HG03045 (cell line): Measurements from ENCODE around the gene SELENOO.
A peak's percentile ranks its signal among the peaks of the same experiment; 100 is the strongest.

ENCODE experiments used
- ATAC-seq: cut with Tn5 transposase; IDR thresholded peaks from one replicate; pipeline ENCODE4 v1.9.1; 2021; ENCODE audit warnings: mild to moderate bottlenecking, moderate library complexity; ENCODE audit not compliant: unreplicated experiment

The SELENOO gene

DNA sequence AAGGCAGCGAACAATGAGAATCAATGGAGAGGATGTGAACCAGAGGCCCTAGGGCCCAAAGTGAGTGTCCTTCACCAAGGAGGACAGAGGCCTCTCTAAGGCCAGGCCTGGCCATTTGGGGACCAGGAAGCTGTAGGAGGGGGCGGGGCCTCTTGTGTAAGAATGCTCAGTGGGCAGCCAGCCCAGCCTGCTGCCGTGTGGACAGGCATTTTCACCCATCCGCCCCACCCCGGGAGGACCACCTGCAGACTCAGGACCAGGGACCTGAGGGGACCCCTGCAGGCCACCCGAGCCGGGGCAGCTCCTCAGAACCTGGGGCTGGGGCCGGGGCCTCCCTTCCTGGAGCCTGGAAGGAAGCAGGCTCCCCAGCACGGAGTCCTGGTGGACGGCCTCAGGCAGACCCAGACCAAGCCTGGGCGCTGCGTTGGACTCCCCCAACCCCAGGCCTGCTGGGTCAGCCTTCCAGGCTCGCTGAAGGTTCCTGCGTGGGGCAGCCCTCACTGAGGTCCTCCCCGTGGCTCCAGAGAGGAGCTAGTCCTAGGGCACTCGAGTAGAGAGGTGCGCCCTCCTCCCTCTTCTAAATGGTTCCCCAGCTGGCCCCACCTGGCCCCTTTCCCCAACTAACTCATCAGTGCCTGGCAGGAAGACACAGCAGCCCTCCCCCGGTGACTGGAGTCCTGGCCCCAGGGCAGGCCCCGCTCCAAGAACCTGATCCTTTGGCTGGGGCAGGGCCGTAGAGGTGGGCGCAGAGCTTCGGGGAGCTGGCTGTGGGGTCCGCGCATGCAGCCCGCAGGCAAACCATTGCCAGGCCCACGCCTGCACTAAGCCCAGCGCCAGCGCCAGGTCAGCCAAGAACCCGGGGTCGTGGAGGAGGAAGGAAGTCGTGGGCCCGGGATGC, 16.6 kb upstream of the SELENOO start:
- ATAC-seq = no peak

DNA sequence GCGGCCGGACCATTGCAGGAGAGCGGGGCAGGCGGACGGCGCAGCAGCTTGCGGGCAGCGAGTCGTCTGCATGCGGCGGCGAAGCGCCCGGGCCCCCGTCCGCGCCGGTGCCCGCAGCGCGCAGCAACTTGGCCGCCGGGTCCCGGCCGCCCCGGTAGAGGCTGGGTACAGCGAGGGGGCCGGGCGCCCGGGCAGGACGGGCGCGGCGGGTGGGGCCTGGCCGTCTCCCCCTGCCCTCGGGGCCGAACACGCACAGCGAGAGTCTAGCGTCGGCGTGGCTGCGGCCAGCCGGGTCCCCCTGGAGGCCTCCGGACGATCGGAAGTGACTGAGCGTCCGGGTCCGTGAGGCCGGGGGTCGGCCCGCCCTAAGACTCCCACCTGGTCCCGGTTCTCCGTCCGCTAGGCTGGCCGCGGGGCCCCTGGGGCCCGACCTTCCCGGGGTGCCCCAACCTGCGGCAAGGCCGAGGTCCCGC, 15.9 kb upstream of the SELENOO start:
- no peak for ATAC-seq

DNA sequence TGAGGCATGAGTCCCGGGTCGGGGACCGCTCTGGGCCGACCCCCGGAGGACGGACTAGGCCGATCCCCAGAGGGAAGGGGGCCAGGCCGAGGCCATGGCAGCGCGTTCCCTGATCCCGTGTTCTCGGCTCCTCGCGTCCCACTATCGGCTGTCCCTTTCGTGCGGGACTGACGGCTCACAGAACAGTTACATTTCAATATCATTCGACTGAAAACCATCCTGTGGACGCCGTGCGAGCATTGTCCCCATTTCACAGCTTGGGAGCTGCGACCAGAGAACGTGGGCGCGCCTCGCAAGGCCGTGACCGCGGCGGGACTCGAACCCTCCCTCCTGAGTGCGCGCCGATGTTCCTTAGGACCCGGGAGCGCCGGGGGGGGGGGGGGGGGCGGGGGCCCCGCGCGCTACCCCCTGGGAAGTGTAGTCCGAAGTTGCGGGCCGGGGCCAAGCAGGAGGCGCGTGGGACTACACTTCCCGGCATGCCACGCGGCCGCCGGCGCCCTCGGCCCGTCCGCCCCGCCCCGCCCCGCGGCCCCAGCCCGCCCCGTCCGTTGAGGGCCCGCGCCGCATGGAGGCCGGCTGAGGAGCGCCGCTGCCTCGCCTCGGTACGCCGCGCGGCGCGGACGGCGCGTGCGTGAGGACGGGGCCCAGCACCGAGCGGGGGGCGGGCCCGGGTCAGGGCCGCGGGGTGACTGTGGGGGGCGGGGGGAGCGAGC, 15.3 kb upstream of the SELENOO start, which contains the start of gene TRABD:
Gene TRABD (plus strand): TSS at position 539 of the 713 bp plus-strand sequence. CDS start 7,148 bp downstream, outside the sequence.
- ATAC-seq = peak; percentile 40

DNA sequence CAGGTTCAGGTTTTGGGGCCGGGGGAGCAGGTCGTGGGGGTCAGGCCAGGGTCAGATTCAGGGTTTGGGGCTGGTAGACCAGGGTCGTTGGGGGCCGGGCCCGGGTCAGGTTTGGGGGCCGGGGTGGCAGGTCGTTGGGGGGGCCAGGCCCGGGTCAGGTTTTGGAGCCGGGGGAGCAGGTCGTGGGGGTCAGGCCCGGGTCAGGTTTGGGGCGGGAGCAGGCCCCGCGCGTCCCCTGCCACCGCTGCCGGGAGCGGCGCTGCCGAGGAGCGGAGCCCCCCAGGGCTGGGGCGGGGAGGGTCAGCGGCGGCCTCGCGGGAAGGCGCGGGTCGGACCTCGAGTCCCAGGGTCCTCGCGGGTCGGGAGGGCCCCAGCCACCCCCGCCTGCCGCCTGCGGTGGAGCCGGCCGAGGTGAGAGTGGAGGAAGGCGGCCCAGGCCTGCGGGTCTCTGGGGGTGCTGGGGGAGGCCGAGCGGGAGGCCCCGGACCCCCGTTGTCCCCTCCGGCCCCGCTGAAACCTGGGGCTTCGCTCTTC, 14.6 kb upstream of the SELENOO start:
- no peak for ATAC-seq

DNA sequence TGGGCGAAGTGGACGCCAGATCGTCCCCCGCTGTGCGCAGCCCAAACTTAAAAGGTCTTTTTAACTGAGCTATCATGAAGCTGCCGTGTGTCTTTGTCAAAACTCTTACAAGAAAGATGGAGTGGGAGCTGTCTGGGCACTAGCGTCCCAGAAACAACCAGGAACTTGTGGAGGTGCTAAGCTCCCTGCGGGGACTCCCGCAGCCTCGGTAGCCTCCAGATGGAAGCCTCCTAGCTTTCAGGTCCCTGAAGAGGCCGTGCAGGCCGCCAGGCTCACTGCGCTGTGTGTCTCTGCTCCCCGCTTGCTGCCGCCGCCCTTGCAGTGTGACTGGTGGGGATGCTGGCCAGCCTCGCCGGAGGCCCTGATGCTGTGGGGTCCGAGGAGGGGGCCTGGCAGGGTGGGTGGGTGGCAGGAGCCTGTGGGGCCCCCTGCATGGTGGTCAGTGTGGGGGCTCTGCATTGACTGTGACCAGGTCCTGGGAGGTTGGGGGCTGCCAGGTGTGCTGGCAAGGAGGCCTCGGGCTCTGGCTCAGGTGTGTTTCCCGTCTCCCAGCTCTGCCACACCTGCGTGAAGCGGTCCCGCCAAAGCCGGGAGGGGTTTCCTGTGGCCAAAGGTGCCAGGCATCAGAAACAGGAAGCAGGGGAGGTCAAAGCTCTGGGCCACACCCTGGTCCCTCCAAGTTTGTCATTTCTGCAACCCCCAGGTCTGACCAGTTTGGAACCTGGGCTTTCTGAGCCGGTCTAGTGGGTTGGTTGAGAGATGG, 13.9 kb upstream of the SELENOO start:
- ATAC-seq = no peak

DNA sequence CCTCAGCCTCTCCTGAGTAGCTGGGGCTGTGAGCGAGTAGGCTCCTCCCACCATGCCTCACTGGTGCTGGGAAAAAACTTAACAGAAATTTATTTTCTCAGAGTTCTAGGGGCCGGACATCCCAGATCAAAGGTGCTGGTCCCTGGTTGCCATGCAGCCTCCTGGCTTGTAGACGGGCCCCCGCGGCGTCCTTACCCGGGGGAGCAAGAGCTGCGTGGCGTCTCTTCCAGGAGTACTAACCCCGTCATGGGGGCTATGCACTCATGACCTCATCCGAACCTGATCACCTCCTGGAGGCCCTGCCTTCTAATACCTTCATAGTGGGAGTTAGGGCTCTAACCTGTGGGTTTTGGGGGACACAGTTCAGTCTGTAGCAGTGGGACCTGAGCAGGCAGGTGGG, 12.5 kb upstream of the SELENOO start:
- no peak for ATAC-seq

DNA sequence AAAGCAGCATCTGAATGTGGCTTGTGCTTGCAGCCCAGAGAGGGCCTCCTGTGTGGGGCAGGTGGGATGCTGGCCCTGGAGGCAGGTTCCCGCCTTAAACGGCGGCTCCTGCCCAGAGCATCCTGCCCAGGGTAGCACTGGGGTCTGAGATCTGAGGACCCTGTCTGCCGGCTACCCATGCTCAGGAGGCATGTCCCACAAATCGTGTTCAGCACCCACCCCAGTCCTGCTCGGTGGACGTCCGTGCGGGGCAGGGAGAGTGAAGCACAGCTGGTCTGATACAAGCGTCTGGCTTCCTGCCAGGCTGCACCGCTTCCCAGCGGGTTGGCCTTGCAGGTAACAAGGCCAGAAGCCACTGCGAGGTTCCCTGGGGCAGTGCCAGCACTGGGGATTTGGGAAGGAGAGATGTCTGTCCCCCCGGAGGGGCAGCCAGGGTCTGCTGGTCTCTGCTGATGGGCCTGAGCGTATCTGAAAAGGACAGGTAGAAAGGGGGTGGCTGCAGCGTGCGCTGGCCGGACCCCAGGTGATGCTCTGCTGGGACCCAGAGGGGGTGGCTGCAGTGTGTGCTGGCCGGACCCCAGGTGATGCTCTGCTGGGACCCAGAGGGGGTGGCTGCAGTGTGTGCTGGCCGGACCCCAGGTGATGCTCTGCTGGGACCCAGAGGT, 11.5 kb upstream of the SELENOO start:
- ATAC-seq = no peak

DNA sequence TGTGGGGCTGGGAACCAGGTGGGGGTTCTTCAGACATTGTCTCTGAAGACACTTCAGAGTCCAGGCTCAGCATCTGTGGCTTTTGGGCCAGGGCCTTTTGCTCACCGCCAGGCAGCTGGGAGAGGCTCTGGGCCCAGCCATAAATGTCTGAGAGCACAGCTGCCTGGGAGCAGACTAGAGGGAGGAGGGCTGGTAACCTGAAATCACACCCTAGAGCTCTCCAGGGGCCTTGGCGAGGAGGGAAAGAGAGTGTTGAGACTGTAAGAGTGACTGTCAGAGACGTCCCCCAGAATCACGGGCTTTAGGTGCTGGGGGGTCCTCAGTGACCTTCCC, 11.0 kb upstream of the SELENOO start:
- ATAC-seq = no peak

DNA sequence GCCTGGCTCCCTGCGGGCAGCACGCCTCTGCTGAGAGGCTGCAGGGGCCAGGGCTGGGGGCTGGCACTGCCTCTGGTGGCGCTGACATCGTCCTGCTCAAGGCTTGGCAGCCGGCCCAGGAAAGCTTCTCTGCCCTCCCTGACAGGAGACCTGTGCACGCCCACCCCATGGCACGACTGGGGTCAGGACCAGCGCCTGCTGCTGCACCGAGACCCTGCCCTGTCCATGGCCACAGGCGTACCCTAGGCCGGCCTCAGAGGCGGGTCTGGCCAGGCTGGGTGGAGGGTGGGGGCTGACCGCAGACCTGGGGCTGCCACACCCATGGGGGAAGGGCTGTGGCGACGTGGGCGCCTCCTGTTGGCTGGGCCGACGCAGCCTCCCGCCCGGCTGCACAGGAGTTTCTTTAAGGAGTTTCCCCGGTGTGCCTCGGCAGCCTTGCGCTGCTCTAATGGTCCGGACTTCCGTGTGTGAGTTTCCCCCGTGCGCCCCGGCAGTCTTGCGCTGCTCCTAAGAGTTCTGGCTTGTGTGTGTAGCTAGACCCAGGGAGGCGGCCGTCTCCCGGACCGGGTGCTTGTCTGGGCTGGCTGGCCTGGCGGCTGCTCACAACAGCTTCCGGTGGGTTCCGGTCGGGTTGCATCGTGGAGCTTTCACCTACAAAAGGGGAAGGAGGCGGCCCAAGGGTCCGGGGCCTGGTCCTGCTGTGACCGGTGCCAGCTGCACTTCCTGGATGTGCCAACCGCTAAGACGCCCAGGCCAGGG, 10.4 kb upstream of the SELENOO start:
- ATAC-seq = peak; percentile 44

DNA sequence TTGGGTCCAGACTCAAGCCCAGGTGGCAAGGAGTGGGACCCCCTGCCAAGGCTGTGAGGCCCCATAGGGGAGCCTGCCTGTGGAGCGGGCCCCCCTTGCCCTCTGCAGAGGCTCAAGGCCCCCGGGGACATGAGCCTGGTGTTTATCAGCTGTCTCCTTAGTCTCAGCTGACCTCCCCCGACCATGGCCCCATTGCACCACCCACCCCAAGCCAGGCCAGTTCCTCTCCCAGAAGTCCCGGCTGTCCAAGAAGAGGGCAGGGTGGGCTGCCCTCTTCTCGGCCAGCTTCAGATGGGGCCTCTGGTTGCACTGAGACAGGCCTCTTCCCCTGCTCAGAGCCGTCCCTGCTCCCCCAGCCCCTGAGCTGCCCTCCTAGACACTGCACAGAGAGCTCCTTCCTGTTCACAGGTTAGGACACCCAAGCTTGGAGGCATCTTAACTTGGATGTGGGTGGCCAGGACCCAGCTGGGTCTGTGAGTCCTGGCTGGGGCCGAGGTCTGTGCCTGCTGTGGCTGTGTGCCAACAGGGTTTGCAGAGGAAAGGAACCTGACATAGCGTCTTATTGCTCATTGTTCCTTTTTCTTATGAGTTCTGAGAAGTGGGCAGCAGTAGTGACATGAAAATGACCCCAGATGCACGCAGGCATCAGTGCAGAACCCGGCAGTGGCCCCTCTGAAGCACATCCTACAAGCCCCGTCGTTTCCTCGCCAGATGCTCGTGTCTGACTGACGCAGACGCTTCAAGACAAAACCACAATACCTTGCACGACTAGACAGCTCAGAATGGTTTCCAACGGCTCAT, 9.7 kb upstream of the SELENOO start:
- no peak for ATAC-seq

DNA sequence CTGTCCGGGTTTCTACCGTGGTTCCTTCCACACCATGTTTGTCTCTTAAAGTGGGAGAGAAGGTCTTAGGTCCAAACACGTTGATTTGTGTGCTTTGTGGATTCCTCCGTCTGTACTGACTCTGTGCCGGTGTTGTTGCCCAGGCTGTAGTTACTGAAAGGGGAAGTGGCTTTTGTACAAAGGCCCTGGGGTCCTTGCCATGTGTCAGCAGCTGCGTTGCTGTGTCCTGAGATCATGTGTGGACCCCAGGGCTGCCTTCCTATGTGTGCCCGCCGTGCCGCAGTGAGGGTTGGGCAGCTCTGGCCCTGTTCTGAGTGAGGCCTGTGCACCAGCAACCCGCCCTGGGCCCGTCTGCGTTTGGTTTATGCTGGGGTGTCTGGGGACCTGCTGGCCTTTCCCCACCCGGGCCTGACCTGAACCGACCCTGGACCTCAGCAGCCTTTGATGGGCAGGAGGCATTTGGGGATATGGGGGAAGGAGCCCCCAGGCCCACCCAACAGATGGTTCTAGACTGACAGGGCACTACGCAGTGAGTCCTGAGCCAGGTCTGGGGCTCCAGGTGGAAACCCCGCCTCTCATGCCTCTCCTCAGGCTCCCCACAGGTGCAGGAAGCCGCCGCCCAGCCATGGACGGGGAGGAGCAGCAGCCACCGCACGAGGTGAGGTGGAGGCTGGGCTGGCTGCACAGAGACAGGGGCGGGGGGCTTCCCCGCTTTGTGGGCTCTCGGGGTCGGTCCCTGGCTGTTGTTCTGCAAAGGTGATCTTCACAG, 8.2 kb upstream of the SELENOO start:
- ATAC-seq = no peak

DNA sequence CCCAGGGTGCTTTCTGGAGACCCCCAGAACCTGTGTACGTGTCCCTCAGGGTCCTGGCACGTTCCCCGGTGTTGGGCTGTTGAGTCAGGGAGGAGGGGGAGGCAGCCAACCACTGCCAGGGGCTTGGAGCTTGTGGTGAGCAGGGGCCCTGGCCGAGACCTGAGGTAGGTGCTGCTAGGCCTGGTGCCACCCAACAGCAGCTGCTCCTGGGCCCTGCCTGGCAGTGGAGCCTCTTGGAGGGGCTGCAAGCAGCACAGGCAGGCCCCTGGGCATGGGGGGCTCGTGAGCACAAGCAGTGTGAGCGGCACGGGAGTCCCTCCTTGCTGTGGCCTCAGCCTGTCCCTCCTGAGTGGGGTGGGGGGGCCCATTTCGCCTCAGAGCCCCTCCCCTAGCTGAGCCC, 7.2 kb upstream of the SELENOO start:
- ATAC-seq = no peak

DNA sequence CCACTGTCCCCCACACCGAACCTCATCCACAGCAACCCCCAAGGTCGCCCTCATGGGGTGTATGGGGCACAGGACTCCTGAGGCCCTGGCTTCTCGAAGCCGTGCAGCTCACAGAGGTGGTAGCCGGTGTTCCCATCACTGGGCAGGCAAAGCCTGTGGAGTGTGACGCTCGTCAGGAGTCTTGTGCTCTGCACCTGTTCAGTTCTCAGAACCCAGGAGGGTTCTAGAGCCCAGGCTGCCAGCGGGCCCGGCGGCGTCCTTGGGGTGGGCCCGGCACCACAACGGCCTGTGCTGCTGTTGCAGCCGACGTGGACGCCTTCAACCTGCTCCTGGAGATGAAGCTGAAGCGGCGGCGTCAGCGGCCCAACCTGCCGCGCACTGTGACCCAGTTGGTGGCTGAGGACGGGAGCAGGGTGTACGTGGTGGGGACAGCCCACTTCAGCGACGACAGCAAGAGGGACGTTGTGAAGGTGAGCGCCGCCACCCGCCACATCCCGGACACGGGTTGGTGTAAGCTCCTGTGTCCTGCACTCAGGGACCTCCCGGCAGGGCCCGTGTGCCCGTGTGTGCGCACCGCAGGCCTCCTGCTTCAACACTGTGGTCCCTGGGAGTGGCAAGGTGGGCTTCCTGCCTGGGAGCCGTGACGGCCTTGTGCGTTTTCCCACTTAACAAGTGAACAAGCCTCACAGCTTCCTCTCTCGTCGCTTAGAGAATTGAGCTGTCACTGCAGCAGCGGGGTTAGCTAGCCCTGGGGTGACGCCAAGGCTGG, 6.6 kb upstream of the SELENOO start:
- no peak for ATAC-seq

DNA sequence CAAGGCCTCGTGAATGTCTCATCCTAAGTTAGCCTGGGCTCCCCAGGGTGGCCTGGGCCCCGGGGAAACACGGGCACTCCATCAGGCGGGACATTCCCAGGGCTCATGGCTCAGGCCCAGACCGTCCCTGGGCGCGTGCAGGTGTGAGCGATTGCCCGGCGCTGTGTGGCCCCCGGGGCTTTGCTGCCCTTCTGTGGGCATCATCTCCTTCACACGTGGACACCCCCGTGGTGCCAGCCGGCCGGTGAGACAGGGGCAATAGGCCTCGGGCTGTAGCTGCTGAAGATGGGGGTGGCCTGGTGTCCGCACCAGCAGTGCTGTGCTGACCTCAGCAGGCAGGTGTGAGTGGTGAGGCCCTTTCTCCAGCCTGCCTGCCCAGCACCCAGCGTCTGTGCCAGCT, 4.6 kb upstream of the SELENOO start:
- no peak for ATAC-seq

DNA sequence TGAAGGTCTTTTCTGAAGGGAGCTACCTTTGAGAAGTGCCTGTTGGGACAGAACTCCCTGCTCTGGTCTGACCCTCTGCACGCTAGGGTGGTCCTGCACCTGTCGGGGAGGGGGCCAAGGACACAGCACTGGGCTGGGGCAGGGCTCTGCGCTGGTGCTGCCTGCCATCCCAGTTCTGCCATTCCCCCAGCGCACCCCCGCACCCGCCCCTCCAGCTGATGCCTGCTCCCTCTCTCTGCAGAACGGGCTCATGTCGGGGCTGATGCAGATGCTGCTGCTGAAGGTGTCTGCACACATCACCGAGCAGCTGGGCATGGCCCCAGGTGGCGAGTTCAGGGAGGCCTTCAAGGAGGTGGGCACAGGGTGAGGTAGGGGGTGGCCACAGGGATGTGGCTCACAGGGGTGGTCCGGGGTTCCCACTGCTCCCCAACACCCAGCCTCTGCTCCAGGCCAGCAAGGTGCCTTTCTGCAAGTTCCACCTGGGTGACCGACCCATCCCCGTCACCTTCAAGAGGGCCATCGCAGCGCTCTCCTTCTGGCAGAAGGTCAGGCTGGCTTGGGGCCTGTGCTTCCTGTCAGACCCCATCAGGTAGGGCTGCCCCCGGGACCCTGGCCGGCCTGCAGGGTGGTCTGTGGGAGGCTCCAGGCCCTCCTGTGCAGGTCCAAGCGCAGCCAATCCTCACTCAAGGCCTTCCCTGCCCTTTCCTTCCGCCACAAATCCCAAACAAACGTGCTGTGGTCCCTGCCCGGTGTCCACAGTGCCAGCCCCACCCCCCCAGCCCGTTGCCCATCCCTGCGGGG, 3.6 kb upstream of the SELENOO start:
- ATAC-seq = no peak

DNA sequence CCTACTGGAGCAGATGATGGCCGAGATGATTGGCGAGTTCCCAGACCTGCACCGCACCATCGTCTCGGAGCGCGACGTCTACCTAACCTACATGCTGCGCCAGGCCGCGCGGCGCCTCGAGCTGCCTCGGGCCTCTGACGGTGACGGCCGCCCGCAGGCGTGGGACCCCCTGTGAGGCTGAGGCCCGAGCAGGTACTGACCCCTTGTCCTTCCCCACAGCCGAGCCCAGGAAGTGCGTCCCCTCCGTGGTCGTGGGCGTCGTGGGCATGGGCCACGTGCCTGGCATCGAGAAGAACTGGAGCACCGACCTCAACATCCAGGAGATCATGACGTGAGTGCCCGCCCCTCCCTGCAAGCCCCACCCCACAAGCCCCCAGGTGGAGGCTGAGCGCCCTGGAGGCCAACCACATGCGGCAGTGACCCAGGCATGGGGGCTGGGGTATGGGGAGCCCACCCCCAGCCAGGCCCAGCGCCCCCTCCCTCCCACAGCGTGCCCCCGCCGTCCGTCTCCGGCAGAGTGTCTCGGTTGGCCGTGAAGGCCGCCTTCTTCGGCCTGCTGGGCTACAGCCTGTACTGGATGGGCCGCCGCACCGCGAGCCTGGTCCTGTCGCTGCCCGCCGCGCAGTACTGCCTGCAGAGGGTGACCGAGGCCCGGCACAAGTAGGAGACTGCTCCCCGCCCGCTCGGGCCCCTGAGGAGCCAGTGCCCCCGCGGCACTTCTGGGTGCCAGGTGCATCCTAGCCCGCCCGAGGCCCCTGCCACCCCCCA, 2.8 kb upstream of the SELENOO start:
- no peak for ATAC-seq
